ENCODE data around the gene FAM47E.

DNA sequence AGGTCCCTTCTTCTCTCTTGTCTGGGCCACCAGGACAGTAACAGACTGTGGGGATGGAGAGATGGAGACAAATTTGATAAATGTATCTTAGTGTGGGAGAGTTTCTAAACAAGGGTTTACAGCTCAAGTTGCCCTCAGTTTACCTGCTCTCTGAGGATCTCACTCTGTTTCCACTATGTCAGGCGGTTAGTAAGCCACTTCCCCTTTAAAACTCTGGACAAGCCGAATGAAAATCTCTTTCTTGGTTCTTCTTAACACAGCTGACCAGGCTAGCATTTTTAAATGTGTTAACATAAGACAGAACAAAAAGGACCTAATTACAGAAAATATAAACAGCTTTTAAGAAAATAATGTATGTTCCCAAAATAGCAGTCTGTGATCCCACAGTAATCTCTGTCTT is 35.0 kb upstream of the FAM47E start:
- TF ChIP-seq, protein P1, sequence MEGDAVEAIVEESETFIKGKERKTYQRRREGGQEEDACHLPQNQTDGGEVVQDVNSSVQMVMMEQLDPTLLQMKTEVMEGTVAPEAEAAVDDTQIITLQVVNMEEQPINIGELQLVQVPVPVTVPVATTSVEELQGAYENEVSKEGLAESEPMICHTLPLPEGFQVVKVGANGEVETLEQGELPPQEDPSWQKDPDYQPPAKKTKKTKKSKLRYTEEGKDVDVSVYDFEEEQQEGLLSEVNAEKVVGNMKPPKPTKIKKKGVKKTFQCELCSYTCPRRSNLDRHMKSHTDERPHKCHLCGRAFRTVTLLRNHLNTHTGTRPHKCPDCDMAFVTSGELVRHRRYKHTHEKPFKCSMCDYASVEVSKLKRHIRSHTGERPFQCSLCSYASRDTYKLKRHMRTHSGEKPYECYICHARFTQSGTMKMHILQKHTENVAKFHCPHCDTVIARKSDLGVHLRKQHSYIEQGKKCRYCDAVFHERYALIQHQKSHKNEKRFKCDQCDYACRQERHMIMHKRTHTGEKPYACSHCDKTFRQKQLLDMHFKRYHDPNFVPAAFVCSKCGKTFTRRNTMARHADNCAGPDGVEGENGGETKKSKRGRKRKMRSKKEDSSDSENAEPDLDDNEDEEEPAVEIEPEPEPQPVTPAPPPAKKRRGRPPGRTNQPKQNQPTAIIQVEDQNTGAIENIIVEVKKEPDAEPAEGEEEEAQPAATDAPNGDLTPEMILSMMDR (optimal IDR thresholded peaks at IDR 0.05 in 1 of 3, IDR thresholded peaks at IDR 0.05 in 1 of 3, conservative IDR thresholded peaks at IDR 0.05 in 1 of 3; ENCODE audit: extremely low read depth in 1 of 3, insufficient read depth in 2 of 3, low read length in 3 of 3), result no peak
- TF ChIP-seq EZH2 (IDR thresholded peaks at IDR 0.05; ENCODE audit: low read length), result no peak

All from keratinocyte (primary cell).